Measurements from ENCODE around the gene KIF23.
A peak's percentile ranks its signal among the peaks of the same experiment; 100 is the strongest.
"Not testable (repeated sequence)": the region's sequence is repeated elsewhere in the genome, so short reads cannot be mapped to it uniquely, and the experiment has no call there.

KIF23 gene

GRCh38 chr15:69413822-69414700, at the start of gene KIF23:
KIF23 (plus strand) TSS chr15:69414349; CDS start chr15:69414466, 117 bp downstream.
- peak; percentile 66 for DNase-seq

GRCh38 chr15:69367236-69367635, 46.9 kb upstream of the KIF23 start:
- DNase-seq, result no peak

- no peak for DNase-seq
These were observed 44.5 kb upstream of the KIF23 start for GRCh38 chr15:69369631-69370030.

GRCh38 chr15:69373406-69373805, 40.7 kb upstream of the KIF23 start:
- DNase-seq, result no peak

- DNase-seq, result no peak
These were observed 38.9 kb upstream of the KIF23 start for GRCh38 chr15:69375151-69375790.

- no peak for DNase-seq
These were observed 36.8 kb upstream of the KIF23 start for GRCh38 chr15:69377216-69377970.

- no peak for DNase-seq
These were observed 33.9 kb upstream of the KIF23 start for GRCh38 chr15:69380100-69380725.

- no peak for DNase-seq
These were observed 33.4 kb upstream of the KIF23 start for GRCh38 chr15:69380726-69381105.

GRCh38 chr15:69382176-69382575, 32.0 kb upstream of the KIF23 start:
- DNase-seq, result not testable (repeated sequence)

GRCh38 chr15:69384066-69384465, 30.1 kb upstream of the KIF23 start:
- DNase-seq, result not testable (repeated sequence)

GRCh38 chr15:69384626-69385598, 29.2 kb upstream of the KIF23 start:
- DNase-seq, result no peak

- DNase-seq, result no peak
These were observed 28.3 kb upstream of the KIF23 start for GRCh38 chr15:69385831-69386230.

- DNase-seq, result no peak
These were observed 27.9 kb upstream of the KIF23 start for GRCh38 chr15:69386284-69386683.

GRCh38 chr15:69388260-69388705, 25.9 kb upstream of the KIF23 start:
- no peak for DNase-seq

- no peak for DNase-seq
These were observed 24.7 kb upstream of the KIF23 start for GRCh38 chr15:69389426-69389825.

- DNase-seq, result no peak
These were observed 23.6 kb upstream of the KIF23 start for GRCh38 chr15:69390575-69390974.

GRCh38 chr15:69391046-69391757, 22.9 kb upstream of the KIF23 start:
- no peak for DNase-seq

- no peak for DNase-seq
These were observed 21.8 kb upstream of the KIF23 start for GRCh38 chr15:69392352-69392751.

- no peak for DNase-seq
These were observed 20.2 kb upstream of the KIF23 start for GRCh38 chr15:69393831-69394491.

- DNase-seq, result peak; percentile 42
These were observed 19.4 kb upstream of the KIF23 start for GRCh38 chr15:69394556-69395282.

All from NCI-H1694 treated with DMSO at 0.1 percent for 48 hours (cell line).